Activated CD8-positive, alpha-beta memory T cell treated with anti-CD3 and anti-CD28 coated beads, Interleukin-2, amount 50 U/mL, for 1 hour (primary cell): ENCODE results near the gene TRIM63.
"Not testable (repeated sequence)": the region's sequence is repeated elsewhere in the genome, so short reads cannot be mapped to it uniquely, and the experiment has no call there.

ENCODE experiments used
- DNase-seq: peaks from one replicate; pipeline ENCODE4 v3.0.0-alpha.2; 2020; ENCODE audit errors: extremely low read depth

TRIM63 gene

DNA sequence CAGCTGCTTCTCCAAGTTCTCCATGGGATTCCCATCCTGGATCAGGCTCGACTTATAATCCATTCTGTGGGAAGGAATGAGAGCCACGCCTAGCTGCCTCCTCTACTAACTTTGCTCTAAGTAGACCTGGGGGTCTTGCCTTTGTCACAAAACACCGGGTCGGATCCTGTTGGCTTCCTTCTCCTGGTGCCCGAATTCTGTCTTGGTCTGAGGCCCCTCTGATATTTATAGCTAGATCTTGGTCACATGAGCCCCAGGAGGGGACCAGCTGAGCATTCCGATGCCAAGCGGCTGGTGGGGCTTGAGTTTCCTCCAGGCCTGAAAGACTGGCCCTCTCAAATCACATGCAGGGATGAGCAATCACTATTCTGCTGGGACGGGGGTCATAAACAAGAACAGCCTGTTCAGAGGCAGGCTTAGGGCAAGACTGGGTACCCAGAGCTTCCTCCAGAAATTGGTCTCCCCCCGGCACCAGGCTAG is at the start of gene TRIM63:
Gene TRIM63 (minus strand): TSS at position 199 of the 480 bp plus-strand sequence. CDS start 136 bp downstream, at position 63.
- DNase-seq = no peak

DNA sequence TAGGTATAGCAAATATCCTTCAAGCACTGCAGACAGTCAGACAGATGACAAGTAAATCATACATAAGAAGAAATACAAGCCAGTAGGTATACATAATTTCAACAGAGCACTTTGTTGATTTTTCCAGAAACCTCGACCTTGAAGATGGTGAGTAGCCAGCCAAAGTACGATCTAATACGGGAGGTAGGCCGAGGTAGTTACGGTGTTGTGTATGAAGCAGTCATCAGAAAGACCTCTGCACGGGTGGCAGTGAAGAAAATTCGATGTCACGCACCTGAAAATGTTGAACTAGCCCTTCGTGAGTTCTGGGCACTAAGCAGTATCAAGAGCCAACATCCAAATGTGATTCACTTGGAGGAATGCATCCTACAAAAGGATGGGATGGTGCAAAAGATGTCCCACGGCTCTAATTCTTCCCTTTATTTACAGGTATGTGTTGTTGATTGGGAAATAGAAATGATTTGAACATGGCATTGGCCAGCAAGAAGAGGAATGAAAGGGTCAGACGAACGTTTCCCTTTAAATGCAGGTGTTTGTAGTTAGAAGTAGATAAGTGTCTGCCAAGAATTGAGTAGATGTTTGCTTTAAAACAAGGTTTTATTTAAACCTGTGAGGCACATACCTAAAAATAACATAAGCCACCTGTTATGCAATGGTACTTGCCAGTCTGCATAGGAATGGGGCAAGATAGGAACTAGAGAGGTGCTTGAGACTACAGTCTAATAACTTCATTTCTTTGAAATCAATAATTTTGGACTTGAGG is 46.9 kb upstream of the TRIM63 start:
- no peak for DNase-seq

DNA sequence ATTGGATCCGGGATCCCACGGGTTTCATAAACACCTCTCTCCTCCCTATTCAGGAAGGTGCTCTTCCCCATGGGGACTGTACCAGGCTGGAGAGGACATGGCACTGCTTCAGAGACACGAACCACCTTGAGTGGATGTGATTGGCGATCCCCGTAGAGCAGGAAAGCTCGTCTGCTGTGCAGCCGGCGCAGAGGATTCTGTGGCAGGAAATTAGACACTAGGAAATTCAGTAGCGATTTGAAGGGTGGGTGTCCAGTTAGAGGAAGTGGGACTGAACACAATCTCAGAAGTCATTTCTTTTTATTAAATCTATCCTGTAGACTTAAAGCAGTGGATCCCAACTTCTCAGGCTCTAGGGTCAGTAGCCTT is 45.0 kb upstream of the TRIM63 start:
- DNase-seq = no peak

DNA sequence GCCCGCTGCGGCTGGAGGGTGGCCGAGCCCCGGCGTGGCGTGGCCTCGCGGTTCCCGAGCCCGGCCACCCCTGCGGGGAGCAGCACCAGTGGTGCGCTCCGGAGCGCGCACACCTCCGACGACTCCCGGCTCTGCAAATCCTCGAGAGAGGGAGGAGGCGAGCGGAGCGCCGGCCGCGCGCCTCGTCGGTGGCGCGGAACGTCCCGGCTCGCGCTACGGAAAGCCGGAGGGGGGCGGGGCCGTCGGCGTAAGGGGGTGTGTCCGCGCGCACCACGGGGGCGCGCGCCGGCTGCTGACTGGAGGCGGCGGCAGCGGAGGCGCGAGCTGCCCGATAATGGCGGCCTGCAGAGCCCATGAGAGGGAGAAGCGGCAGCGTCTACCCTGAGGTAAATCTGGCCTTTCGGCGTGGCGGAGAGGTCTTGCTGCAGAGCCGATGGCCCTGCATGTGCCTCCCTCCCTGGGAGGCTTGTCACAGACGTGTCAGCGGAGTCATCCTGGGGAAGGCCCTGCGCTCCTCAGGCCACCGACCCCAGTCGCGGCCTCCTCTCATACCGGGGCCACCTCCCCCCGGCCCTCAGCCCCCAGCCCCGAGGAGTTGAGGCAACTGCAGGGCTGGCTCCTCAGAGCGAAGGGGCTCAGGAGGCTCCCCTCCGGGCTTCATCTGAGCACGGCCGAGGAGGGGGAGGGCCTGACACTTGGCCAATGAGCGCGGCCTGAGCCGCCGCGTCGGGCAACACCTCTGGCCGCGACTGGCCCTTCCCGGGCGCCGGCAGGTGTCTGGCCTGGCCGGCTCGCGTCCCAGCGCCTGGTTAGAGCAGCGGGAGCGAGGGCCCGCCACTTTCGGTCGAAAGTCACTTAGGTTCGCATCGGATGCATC is 44.3 kb upstream of the TRIM63 start, which contains the start of gene PDIK1L:
Gene PDIK1L (plus strand): TSS at position 295 of the 877 bp plus-strand sequence. CDS start 2,485 bp downstream, outside the sequence.
- DNase-seq = peak; percentile 76

DNA sequence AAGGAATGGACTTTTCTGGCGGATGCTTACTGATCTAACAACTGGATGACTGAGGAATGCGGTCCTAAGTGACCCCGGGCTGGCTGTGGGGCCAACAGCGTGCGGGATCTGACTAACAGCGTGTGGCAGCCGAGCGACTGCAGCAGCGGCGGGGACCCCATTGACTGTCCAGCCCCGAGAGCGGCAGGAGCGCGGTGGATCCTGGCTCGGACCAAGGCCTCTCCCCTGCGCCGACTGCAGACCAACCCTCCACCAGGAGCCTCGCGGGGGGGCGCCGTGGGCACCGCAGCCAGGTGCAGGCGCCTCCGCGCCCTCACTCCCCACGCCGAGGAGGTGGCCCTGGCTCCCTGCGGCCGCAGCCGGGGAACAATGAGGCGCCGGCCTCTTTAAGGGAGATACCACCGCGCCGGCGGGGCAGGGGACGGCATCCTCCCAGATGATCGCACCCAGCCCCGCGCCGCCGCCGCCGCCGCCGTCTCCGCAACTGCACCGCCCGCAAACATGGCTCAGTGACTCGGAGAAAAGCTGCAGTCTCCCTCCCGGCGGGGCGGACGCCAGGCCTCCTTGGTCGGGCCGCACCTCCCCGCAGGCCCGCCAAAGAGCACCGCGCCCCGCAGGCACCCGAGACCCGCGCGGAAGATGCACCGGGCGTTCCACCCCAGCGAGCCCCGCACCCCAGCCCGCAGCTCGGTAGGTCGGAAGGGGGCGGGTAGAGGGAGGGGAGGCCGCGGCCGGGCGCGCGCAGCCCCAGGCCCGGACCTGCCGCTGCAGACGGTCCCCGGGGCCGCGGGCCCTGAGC is 43.5 kb upstream of the TRIM63 start:
- DNase-seq = no peak

DNA sequence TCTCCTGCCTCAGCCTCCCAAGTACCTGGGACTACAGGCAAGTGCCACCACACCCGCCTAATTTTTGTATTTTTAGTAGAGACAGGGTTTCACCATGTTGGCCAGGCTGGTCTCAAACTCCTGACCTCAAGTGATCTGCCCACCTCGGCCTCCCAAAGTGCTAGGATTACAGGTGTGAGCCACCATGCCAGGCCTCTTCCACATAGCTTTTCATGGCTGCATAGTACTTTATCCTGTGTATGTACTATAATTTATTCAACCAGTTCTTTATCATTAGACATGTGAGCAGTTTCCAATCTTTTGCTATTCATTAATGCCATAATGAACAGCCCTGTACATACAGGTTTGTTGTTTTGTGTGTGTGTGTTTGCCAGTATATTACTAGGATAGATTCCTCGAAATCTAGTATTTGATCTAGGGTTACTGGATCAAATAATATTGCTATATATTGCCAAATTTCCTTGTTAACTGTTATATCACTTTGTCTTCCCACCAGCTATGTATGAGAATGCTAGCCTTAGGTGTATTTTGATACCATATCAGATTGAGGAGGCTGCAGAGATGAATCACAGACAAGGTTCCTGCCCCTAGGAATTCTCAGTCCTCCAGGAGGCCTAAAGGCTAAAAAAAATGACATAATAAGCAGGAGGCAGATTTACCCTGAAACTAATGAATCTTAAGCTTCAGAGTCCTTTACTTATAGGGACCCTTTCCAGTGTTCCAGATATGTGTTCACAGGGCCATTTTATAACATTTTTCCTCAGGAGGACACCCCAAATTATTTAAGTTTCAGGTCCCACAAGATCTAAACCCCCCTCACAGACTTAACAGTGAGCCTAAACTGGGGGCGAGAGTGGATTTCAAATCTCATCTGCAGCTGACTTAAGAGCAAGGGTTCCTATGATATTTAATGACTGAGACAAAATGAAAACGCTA is 42.1 kb upstream of the TRIM63 start:
- DNase-seq = no peak

DNA sequence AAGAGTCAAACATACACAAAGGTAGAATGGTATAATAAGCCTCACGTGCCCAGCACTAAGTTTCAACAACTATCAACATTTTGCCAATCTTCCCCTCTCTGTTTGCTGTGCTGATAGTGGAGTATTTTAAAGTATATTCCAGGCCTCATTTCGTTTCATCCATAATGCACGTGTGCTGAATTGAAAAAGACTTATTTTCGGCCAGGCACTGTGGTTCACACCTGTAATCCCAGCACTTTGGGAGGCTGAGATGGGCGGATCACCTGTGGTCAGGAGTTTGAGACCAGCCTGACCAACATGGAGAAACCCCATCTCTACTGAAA is 37.8 kb upstream of the TRIM63 start:
- not testable (repeated sequence) for DNase-seq

DNA sequence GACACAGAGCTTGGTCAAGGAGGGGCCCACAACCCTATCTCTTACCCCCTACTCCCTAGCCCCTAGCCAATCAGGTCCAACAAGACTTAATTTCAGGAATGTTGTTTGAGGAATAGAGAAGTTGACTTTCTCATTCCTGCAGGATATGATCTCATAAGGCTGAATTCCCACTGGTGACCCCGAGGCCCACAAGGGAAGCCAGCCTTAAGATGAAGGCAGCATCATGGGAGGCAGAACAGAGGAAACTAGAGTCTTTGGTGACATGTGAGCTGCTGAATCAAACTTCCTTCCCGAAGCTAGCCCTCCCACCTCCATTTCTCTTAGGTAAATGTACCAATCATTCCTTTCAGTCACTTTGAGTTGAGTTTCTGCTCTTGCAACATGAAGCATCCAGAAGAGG is 35.1 kb upstream of the TRIM63 start:
- DNase-seq = no peak

DNA sequence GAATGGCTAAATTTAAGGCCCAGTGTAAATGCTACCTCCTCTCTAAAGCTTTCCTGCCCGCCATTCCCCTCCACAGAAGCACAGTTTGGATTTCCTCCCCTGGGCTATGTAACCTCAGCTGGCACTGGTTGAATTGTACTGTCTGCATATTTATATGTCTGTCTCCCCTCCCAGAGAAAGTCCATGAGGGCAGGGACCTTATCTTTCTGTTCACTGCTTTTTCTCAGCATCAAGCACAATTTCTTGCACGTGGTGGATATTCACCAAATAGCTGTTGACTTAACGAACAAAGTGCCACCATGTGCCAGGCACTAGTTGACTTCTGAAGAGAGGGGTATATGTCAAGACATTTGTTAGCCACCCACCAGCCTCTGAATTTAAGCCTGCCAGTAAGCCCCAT is 34.7 kb upstream of the TRIM63 start:
- no peak for DNase-seq

DNA sequence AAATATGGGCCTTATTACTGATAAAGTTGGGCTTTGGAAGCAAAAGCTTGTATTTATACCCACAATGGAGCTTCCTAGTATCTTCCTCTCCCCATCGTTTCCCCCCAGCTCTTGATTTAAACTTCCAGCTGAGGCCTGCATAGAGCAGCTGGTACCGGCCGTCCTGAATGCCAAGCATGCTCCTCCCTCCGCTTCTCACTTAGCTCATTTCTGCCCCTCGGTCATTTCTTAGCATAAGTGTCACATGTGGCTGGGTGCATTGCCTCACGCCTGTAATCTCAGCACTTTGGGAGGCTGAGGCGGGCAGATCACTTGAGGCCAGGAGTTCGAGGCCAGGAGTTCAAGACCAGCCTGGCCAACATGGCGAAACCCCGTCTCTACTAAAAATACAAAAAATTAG is 32.8 kb upstream of the TRIM63 start:
- DNase-seq = not testable (repeated sequence)

DNA sequence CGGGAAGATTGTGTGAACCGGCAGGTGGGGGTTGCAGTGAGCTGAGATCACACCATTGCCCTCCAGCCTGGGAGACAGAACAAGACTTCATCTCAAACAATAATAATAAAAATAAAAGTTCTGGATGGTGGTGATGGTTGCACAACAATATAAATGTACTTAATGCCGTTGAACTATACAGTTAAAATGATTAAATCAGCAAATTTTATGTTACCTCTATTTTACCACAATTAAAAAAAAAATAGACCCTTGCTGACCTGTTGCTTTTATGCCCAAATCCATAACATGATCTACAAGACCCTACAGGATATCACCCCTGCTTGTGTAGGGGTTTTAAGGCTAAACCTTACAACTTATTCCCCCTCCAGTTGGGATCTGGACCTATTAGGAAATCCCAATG is 32.4 kb upstream of the TRIM63 start:
- no peak for DNase-seq

DNA sequence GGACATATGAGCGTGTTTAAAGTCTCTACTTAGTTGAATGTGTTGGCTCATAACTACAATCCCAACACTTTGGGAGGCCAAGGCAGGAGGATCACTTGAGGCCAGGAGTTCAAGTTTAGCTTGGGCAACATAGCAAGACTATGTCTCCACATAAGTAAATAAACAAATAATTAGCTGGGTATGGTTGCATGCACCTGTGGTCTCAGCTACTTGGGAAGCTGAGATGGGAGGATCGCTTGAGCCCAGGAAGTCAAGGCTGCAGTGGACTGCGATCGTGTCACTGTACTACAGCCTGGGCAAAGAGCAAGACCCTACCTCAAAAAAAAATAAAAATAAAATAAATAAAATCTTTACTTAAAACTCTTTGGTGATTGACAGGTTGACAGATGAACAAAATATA is 31.2 kb upstream of the TRIM63 start:
- DNase-seq = no peak

DNA sequence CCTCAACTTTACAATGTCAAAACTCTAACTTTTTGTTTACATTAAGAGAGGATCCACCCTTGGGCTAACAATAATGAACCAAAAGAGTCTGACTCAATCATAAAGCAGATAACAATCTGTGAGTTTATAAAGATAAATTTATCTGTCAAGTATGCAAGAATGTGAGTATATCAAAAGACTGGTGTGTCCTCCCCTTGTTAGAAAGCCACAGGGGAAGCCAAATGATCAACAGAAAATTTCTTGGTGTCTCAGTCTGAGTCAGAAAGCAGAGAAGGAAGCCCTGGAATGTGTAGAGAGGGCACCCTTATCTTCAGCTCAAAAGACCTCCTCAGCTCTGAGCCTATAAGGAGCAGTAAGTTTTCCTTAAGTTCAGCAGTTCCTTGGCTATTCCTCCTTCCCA is 30.3 kb upstream of the TRIM63 start:
- no peak for DNase-seq

DNA sequence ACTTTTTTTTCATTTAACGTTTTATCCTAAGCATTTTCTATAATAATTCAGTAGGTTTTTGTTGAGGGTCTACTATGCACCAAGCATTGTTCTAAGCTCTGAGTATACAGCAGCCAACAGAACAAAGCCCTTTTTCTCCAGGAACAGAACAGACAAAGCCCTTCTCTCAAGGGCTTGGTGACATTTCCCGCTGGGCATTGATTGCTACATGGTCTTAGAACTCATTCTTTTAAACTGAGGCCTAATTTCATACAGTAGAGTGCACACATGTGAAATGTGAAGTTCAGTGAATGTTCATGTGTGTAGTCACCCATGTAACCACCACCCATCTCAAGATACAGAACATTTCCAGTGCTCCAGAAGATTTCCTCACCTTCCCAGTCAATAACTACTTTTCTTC is 29.0 kb upstream of the TRIM63 start:
- no peak for DNase-seq

DNA sequence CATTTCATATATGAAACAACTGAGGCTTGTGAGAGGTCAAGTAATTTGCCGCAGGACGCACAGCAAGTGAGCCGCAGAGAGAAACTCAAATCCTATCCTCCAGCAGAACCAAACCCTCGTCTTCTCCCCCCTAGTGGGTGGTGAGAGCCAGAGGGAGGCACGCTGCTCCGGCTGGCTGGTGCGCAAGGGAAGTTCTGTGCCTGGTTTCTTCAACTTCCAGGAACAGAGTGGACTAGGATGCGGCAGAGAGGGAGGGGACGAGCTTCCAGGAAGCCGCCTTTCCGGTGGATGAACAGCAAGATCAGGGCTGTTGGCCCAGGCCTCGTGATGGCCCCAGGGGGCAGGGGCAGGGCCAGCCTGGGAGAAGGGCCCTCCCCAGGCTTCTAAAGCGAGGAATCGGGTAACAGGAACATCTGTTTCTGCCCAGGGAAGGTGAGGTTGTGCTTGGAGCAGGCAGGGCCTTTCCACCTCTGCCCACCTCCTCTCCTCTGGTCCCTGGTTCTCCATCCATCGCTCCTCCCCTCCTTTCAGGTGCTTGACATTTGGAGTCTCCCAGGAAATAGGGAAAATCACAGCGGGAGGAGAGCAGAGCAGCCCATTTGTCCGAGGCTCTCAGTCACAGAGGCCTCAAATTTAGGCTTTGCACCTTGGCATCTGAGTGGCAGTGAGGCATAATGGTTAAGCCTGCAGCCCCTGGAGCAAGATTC is 27.4 kb upstream of the TRIM63 start:
- DNase-seq = no peak

DNA sequence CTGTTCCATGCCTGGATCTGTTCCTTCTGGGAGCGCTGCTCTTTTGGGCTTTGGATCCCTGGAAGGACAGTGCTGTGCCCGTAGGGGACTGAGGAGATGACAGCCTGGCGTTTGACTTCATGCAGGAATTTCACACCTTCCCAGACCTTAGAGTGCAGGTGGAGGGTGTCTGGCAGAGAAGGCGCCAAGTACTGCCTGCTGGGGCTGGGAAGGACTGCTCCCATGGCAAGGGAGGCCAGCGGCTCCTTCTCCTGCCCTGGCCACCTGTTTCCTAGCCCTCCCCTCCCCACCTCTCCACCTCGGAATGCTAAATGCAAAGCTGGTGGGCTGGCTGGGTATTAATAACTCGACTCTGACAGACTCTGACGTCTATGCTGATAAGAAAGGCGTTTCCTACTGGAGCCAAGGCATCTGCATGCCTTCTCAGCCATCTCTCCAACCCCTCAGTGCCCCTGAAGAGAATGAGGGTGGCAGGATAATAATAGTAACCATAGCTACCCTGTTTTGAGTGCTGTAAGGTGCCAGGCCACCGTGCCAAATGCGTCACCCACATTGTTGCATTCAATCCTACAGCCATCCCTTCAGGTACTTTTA is 26.7 kb upstream of the TRIM63 start:
- DNase-seq = no peak

DNA sequence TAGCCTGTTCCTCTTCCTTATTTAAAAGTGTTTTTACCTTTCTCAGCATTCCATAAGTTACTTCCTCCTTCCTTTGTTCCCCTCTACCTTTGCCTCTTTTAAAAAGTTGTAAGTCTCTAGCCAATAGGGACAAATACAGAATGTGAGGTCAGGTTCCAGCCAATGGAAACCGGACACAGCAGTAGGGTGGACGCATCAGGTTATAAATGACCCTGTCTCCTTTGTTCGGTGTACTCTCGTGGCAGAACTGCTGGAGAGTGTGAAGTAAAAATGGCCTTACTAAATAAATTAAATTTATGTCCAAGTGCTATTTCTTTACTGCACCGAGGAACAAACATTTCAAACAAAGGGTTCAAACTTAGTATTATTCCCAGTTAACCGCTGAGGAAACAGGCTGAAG is 26.1 kb upstream of the TRIM63 start:
- not testable (repeated sequence) for DNase-seq

DNA sequence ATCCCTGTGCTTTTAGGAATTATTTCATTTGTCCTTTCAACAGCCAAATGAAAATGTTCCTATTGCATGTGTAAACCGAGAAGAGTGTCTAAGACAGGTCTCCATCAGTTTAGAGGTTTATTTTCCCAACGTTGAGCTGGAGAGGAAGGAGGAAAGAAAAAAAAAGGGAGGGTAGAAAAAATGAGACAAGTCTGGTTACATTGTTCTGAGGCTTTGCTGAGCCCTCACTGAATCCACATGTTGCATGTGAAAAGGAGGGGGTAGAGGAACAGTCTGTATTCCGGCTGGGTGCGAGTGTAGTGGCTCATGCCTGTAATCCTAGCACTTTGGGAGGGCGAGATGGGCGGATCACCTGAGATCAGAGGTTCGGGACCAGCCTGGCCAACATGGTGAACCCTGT is 25.0 kb upstream of the TRIM63 start:
- no peak for DNase-seq

DNA sequence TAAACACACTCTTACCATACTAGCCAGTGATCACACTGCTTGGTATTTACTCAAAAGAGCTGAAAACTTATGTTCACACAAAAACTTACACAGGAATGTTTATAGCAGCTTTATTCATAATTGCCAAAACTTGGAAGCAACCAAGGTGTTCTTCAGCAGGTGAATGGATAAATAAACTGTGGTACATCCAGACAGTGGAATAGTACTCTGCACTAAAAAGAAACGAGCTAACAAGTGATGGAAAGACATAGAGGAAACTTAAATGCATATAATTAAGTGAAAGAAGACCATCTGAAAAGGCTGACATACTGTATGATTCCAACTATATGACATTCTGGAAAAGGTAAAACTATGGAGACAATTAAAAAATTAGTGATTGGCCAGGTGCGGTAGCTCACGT is 23.5 kb upstream of the TRIM63 start:
- no peak for DNase-seq

DNA sequence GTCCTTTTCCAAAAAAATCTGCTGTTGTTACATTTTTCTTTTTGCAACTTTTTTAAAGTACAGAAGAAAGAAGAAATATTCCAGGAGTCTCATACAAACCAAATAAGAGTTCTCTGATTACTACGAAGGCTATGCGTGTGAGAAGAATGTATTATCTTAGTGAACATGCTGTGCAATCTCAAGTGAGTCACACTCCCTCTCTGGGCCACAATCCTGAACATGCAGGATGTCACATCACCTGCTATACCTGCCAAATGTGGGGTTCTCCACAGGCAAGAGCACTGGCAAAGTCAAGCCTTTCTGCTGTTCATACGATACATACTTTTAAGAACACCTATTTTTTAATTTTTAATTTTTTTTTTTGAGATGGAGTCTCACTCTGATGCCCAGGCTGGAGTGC is 21.7 kb upstream of the TRIM63 start:
- DNase-seq = no peak
